Measurements from ENCODE around the gene SMIM1.
"Not testable (repeated sequence)": the region's sequence is repeated elsewhere in the genome, so short reads cannot be mapped to it uniquely, and the experiment has no call there.

The SMIM1 gene

DNA sequence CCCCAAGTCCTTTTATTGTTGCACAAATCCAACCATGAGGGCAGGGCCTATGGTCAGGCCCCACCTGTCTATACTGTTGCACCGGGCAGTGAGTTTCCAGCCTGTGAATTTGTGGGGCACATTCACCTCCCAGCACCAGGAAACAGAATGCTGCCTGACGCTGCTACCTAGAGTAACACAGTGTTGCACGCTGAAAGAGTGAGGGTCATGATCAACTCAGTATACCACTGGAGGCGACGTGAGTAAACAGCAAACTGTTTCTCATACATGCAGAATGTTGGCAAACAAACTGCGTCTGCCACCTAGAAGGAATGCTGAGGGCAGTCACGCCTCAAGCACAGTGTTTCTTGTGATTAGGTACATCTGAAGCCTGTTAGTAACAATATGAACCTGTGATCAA, 37.1 kb downstream of the SMIM1 start:
- 94% methylated on average over 7 of the region's 7 CpGs for WGBS
- no peak overlapping the region for H2BK120ac ChIP-seq (ENCODE audit: low read depth, low read length)
- no peak overlapping the region for H2AK5ac ChIP-seq (ENCODE audit: low read length, severe bottlenecking)
- H3K4ac ChIP-seq (ENCODE audit: low read depth in 1 of 2, low read length in 2 of 2): no peak overlapping the region
- no peak overlapping the region for H3K4me2 ChIP-seq (ENCODE audit: low read length, poor library complexity, severe bottlenecking)
- H3K4me1 ChIP-seq (ENCODE audit: control insufficient read depth, insufficient read depth, low read depth, low read length): peaks cover 7% of the 10 kb centered on the region
- H2AFZ ChIP-seq (ENCODE audit: low read depth, low read length): no peak overlapping the region
- no peak overlapping the region for H2BK15ac ChIP-seq (ENCODE audit: low read depth, poor library complexity, severe bottlenecking)
- no peak for DNase-seq
- no peak overlapping the region for H3K9ac ChIP-seq (ENCODE audit: low read length)
- H3K9me3 ChIP-seq (ENCODE audit: control insufficient read depth, low read length): no peaks in the 10 kb centered on the region
- H2BK12ac ChIP-seq (ENCODE audit: low read length in 2 of 2): no peak overlapping the region
- no peak overlapping the region for H3K4me3 ChIP-seq (ENCODE audit: insufficient read depth in 1 of 2, low read depth in 1 of 2, low read length in 2 of 2)
- no peaks in the 10 kb centered on the region for H3K79me1 ChIP-seq (replicated peaks; ENCODE audit: low read length, poor library complexity, severe bottlenecking)
- no peak overlapping the region for H4K91ac ChIP-seq (ENCODE audit: low read length)
- H3K14ac ChIP-seq (ENCODE audit: low read length in 2 of 2): no peak overlapping the region
- H2BK5ac ChIP-seq (ENCODE audit: low read depth, low read length, poor library complexity, severe bottlenecking): no peak overlapping the region
- no peak overlapping the region for H3K23ac ChIP-seq (ENCODE audit: low read length in 2 of 2)
- H3K27ac ChIP-seq (ENCODE audit: low read length, poor library complexity, severe bottlenecking): no peak overlapping the region
- peak overlapping the region in 1 of 2 experiments; percentile 12 for H3K18ac ChIP-seq (ENCODE audit: low read depth in 1 of 2, low read length in 2 of 2)
- no peak overlapping the region for H4K8ac ChIP-seq (ENCODE audit: low read length)
- H3K36me3 ChIP-seq (ENCODE audit: control insufficient read depth in 1 of 2, insufficient read depth in 2 of 2, low read depth in 1 of 2, low read length in 2 of 2): peaks cover 8 to 11% of the 10 kb centered on the region in 2 experiments
- peaks cover 6 to 8% of the 10 kb centered on the region in 2 experiments for H3K27me3 ChIP-seq (ENCODE audit: control insufficient read depth in 1 of 2, insufficient read depth in 1 of 2, low read length in 2 of 2)

- not testable (repeated sequence) for H3K79me1 ChIP-seq (replicated peaks; ENCODE audit: low read length, poor library complexity, severe bottlenecking); H3K27ac ChIP-seq (ENCODE audit: low read length, poor library complexity, severe bottlenecking); H3K27me3 ChIP-seq (ENCODE audit: control insufficient read depth in 1 of 2, insufficient read depth in 1 of 2, low read length in 2 of 2); H2AK5ac ChIP-seq (ENCODE audit: low read length, severe bottlenecking); H3K4me3 ChIP-seq (ENCODE audit: insufficient read depth in 1 of 2, low read depth in 1 of 2, low read length in 2 of 2); H2AFZ ChIP-seq (ENCODE audit: low read depth, low read length); H3K4me2 ChIP-seq (ENCODE audit: low read length, poor library complexity, severe bottlenecking); H3K14ac ChIP-seq (ENCODE audit: low read length in 2 of 2); H2BK12ac ChIP-seq (ENCODE audit: low read length in 2 of 2); H4K8ac ChIP-seq (ENCODE audit: low read length); H3K4ac ChIP-seq (ENCODE audit: low read depth in 1 of 2, low read length in 2 of 2); H3K4me1 ChIP-seq (ENCODE audit: control insufficient read depth, insufficient read depth, low read depth, low read length); H2BK5ac ChIP-seq (ENCODE audit: low read depth, low read length, poor library complexity, severe bottlenecking); H3K9ac ChIP-seq (ENCODE audit: low read length); H3K9me3 ChIP-seq (ENCODE audit: control insufficient read depth, low read length); DNase-seq; H3K23ac ChIP-seq (ENCODE audit: low read length in 2 of 2); H2BK120ac ChIP-seq (ENCODE audit: low read depth, low read length); H3K18ac ChIP-seq (ENCODE audit: low read depth in 1 of 2, low read length in 2 of 2); H2BK15ac ChIP-seq (ENCODE audit: low read depth, poor library complexity, severe bottlenecking); H4K91ac ChIP-seq (ENCODE audit: low read length)
- peaks cover 14 to 16% of the 10 kb centered on the region in 2 experiments for H3K36me3 ChIP-seq (ENCODE audit: control insufficient read depth in 1 of 2, insufficient read depth in 2 of 2, low read depth in 1 of 2, low read length in 2 of 2)
- WGBS: 95% methylated on average over 7 of the region's 9 CpGs
Observed at GRCh38 chr1:3810149-3810761, 37.7 kb downstream of the SMIM1 start.

- Histone ChIP-seq H3K27me3 (ENCODE audit: control insufficient read depth in 1 of 2, insufficient read depth in 1 of 2, low read length in 2 of 2) (no peaks in the 10 kb centered on the region), H2BK120ac (ENCODE audit: low read depth, low read length) (no peak overlapping the region), H2BK12ac (ENCODE audit: low read length in 2 of 2) (no peak overlapping the region), H3K36me3 (ENCODE audit: control insufficient read depth in 1 of 2, insufficient read depth in 2 of 2, low read depth in 1 of 2, low read length in 2 of 2) (peaks cover 27 to 29% of the 10 kb centered on the region in 2 experiments), H2BK15ac (ENCODE audit: low read depth, poor library complexity, severe bottlenecking) (no peak overlapping the region), H4K8ac (ENCODE audit: low read length) (no peak overlapping the region), H3K18ac (ENCODE audit: low read depth in 1 of 2, low read length in 2 of 2) (no peak overlapping the region), H3K79me1 (replicated peaks; ENCODE audit: low read length, poor library complexity, severe bottlenecking) (no peaks in the 10 kb centered on the region), H3K27ac (ENCODE audit: low read length, poor library complexity, severe bottlenecking) (no peak overlapping the region), H2BK5ac (ENCODE audit: low read depth, low read length, poor library complexity, severe bottlenecking) (no peak overlapping the region), H3K4me1 (ENCODE audit: control insufficient read depth, insufficient read depth, low read depth, low read length) (peaks cover 7% of the 10 kb centered on the region), H3K14ac (ENCODE audit: low read length in 2 of 2) (no peak overlapping the region), H4K91ac (ENCODE audit: low read length) (peak overlapping the region; percentile 15), H3K23ac (ENCODE audit: low read length in 2 of 2) (no peak overlapping the region), H3K4me2 (ENCODE audit: low read length, poor library complexity, severe bottlenecking) (peak overlapping the region; percentile 35), H2AK5ac (ENCODE audit: low read length, severe bottlenecking) (no peak overlapping the region), H2AFZ (ENCODE audit: low read depth, low read length) (no peak overlapping the region), H3K4ac (ENCODE audit: low read depth in 1 of 2, low read length in 2 of 2) (no peak overlapping the region), H3K9me3 (ENCODE audit: control insufficient read depth, low read length) (no peaks in the 10 kb centered on the region), H3K4me3 (ENCODE audit: insufficient read depth in 1 of 2, low read depth in 1 of 2, low read length in 2 of 2) (no peak overlapping the region), H3K9ac (ENCODE audit: low read length) (no peak overlapping the region)
- peak; percentile 3 for DNase-seq
- WGBS: 58% methylated on average over 2 of the region's 2 CpGs
Observed at GRCh38 chr1:3811595-3811911, 39.0 kb downstream of the SMIM1 start.

GRCh38 chr1:3814065-3814464, 41.5 kb downstream of the SMIM1 start:
- H4K8ac ChIP-seq (ENCODE audit: low read length): no peak overlapping the region
- H2AFZ ChIP-seq (ENCODE audit: low read depth, low read length): no peak overlapping the region
- peaks cover 1% of the 10 kb centered on the region for H3K79me1 ChIP-seq (replicated peaks; ENCODE audit: low read length, poor library complexity, severe bottlenecking)
- H3K27me3 ChIP-seq (ENCODE audit: control insufficient read depth in 1 of 2, insufficient read depth in 1 of 2, low read length in 2 of 2): no peaks in the 10 kb centered on the region
- H3K27ac ChIP-seq (ENCODE audit: low read length, poor library complexity, severe bottlenecking): no peak overlapping the region
- H2BK12ac ChIP-seq (ENCODE audit: low read length in 2 of 2): no peak overlapping the region
- DNase-seq: no peak
- H2BK120ac ChIP-seq (ENCODE audit: low read depth, low read length): no peak overlapping the region
- no peak overlapping the region for H3K14ac ChIP-seq (ENCODE audit: low read length in 2 of 2)
- H2BK5ac ChIP-seq (ENCODE audit: low read depth, low read length, poor library complexity, severe bottlenecking): no peak overlapping the region
- H4K91ac ChIP-seq (ENCODE audit: low read length): no peak overlapping the region
- no peak overlapping the region for H3K4me2 ChIP-seq (ENCODE audit: low read length, poor library complexity, severe bottlenecking)
- no peaks in the 10 kb centered on the region for H3K9me3 ChIP-seq (ENCODE audit: control insufficient read depth, low read length)
- H3K4me1 ChIP-seq (ENCODE audit: control insufficient read depth, insufficient read depth, low read depth, low read length): peaks cover 7% of the 10 kb centered on the region
- H3K4ac ChIP-seq (ENCODE audit: low read depth in 1 of 2, low read length in 2 of 2): no peak overlapping the region
- no peak overlapping the region for H3K18ac ChIP-seq (ENCODE audit: low read depth in 1 of 2, low read length in 2 of 2)
- no peak overlapping the region for H2BK15ac ChIP-seq (ENCODE audit: low read depth, poor library complexity, severe bottlenecking)
- H3K23ac ChIP-seq (ENCODE audit: low read length in 2 of 2): no peak overlapping the region
- H3K4me3 ChIP-seq (ENCODE audit: insufficient read depth in 1 of 2, low read depth in 1 of 2, low read length in 2 of 2): no peak overlapping the region
- peaks cover 40 to 46% of the 10 kb centered on the region in 2 experiments for H3K36me3 ChIP-seq (ENCODE audit: control insufficient read depth in 1 of 2, insufficient read depth in 2 of 2, low read depth in 1 of 2, low read length in 2 of 2)
- 93% methylated on average over 1 of the region's 2 CpGs for WGBS
- no peak overlapping the region for H3K9ac ChIP-seq (ENCODE audit: low read length)
- no peak overlapping the region for H2AK5ac ChIP-seq (ENCODE audit: low read length, severe bottlenecking)

All from mesenchymal stem cell (in vitro differentiated cells and primary cell).